Kidney epithelial cell (primary cell): Measurements from ENCODE around the gene ERC2. TPM values are rescaled to one million over a fixed set of nuclear protein-coding genes. Genes with fewer than 3 reads are reported as not detected.

Experiments used
- DNase-seq: peaks from one replicate; pipeline ENCODE4 v3.0.0-alpha.2; 2010; ENCODE audit warnings: low read depth
- H3K27me3 ChIP-seq: 2 replicates; pipeline ENCODE4 v1.6.0; 2011; ENCODE audit warnings: low read length; ENCODE audit not compliant: control insufficient read depth, insufficient read depth
- H3K36me3 ChIP-seq: 2 replicates; pipeline ENCODE4 v1.5.1; 2011; ENCODE audit warnings: low read length; ENCODE audit not compliant: control insufficient read depth, insufficient read depth
- H3K4me3 ChIP-seq: 2 replicates; pipeline ENCODE4 v1.5.1; 2011; ENCODE audit warnings: low read depth, mild to moderate bottlenecking, control low read depth, low read length
- total RNA-seq: library from RNA; depleted of rRNA; stranded (reverse); fragments of >200 nt; gene quantifications from 2 replicates; pipeline ENCODE4 v1.2.3, GENCODE V29; 2015
- TF ChIP-seq, protein P1 (sequence below): IDR thresholded peaks from 2 replicates; pipeline ENCODE4 v1.5.1; 2011; ENCODE audit warnings: mild to moderate bottlenecking, moderate library complexity, low read length, control low read depth, inconsistent platforms; ENCODE audit not compliant: insufficient read depth, poor library complexity, severe bottlenecking

The ERC2 gene
- total RNA-seq, 1 donor from 2014 or later = 17.0 TPM

DNA sequence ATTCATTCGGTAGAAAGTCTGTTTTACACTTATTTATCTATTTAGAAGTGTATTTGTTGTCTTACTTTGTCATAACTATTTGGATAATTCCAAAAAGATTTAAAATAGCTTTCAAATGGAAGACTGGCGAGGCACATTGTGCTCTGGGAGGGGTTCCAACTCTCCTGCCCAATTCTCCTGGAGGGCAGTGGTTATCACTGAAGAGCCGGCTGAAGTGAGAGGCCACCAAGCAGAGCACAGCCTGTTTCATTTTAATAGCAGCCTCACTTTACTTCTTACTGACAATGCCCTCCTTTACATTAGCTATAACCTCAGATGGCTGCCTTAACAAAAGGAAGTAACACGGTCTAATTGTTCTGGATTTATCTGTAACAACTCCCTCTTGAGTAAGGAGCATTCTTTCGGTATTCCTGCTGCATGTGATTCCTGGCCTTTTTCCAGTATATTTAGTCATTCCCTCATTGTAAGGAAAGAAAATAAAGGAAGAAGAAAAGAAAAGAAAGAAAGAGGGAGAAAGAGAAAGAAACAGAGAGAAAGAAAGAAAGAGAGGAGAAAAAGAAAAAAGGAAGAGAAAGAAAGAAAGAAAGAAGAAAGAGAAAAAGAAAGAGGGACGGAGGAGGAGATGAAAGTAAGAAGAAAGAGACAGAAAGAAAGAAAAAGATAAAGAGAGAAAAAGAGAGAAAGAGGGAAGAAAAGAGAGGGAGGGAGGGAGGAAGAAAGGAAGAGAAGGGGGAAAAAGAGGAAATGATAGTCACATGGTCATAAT, 641.4 kb downstream of the ERC2 start:
- Histone ChIP-seq H3K4me3 (no peak overlapping the region), H3K36me3 (no peaks in the 10 kb centered on the region), H3K27me3 (no peaks in the 10 kb centered on the region)
- TF ChIP-seq, protein P1, sequence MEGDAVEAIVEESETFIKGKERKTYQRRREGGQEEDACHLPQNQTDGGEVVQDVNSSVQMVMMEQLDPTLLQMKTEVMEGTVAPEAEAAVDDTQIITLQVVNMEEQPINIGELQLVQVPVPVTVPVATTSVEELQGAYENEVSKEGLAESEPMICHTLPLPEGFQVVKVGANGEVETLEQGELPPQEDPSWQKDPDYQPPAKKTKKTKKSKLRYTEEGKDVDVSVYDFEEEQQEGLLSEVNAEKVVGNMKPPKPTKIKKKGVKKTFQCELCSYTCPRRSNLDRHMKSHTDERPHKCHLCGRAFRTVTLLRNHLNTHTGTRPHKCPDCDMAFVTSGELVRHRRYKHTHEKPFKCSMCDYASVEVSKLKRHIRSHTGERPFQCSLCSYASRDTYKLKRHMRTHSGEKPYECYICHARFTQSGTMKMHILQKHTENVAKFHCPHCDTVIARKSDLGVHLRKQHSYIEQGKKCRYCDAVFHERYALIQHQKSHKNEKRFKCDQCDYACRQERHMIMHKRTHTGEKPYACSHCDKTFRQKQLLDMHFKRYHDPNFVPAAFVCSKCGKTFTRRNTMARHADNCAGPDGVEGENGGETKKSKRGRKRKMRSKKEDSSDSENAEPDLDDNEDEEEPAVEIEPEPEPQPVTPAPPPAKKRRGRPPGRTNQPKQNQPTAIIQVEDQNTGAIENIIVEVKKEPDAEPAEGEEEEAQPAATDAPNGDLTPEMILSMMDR = no peak
- DNase-seq = no peak

DNA sequence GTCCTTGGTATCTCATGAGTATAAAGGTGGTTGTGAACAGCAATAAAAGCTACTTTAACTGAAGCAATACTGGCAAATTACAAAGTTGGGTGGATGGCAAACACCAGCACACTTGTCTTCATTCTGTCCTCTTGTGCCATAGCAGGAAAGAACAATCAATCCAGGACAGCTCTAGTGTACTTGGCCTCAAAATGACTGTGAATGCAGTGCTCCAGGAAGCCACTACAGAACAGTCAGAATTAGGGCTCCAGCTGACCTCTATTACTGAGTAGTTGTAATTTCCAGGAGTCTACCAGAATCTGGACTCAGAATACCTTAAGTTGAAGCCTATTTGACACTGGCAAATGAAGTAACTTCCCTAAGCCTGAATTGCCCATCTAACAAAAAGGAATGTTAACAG, 642.2 kb downstream of the ERC2 start:
- Histone ChIP-seq H3K36me3 (no peaks in the 10 kb centered on the region), H3K27me3 (no peaks in the 10 kb centered on the region), H3K4me3 (no peak overlapping the region)
- no peak for DNase-seq
- TF ChIP-seq, protein P1 = no peak

DNA sequence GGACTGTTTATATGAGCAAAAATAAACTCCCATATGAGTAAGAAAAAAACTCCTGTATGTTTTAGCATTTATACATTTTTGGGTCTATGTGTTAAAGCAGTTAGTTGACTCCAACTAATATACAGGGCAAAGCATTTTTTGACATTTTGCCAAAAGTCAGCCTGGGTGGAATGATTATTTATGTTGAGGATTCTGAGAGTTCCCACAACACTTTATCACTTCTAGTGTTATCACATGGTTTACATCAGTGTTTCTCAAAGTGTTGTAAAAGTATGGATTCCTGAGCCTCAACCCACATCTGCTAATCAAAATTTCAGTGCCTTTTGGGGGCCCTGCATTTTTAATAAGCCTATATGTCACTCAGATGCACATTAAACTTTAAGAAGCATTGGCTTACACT, 643.9 kb downstream of the ERC2 start:
- Histone ChIP-seq H3K4me3 (no peak overlapping the region), H3K36me3 (no peaks in the 10 kb centered on the region), H3K27me3 (no peaks in the 10 kb centered on the region)
- TF ChIP-seq, protein P1 = no peak
- no peak for DNase-seq

DNA sequence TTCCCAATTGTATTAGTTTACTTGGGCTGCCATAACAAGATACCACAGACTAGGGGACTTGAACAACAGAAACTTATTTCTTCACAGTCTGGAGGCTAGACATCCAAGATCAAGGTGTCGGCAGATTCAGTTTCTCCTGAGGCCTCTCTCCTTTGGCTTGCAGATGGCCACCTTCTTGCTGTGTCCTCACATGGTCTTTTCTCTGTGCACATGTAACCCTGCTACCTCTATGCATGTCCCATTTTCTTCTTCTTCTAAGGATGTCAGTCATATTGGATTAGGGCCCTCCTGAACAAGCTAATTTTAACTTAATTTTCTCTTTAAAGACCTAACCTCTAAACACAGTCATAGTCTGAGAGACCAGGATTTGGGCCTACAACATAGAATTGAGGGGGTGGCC, 644.4 kb downstream of the ERC2 start:
- Histone ChIP-seq H3K36me3 (no peaks in the 10 kb centered on the region), H3K27me3 (no peaks in the 10 kb centered on the region), H3K4me3 (no peak overlapping the region)
- no peak for DNase-seq
- TF ChIP-seq, protein P1 = no peak

DNA sequence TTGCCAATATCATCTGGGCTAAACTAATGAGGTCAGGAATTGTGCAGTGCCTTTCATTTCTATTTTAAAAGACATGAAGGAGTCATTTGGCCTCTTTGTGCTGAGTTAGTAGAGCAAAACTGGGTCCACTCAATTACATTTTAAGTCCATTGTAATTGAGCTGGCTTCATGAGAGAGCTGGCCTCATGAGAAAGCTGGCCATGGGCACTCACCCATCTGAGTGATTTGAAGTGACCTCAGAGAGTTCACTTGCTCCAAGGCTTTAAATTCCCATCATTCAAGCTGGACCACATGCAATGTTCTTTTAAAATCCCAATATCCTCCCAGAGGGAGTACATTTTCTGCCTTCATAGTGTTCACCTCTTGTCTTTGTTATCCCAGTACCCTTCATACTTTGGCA, 645.3 kb downstream of the ERC2 start:
- H3K36me3 ChIP-seq = no peaks in the 10 kb centered on the region
- TF ChIP-seq, protein P1 = no peak
- no peak overlapping the region for H3K4me3 ChIP-seq
- DNase-seq = no peak
- H3K27me3 ChIP-seq = no peaks in the 10 kb centered on the region

DNA sequence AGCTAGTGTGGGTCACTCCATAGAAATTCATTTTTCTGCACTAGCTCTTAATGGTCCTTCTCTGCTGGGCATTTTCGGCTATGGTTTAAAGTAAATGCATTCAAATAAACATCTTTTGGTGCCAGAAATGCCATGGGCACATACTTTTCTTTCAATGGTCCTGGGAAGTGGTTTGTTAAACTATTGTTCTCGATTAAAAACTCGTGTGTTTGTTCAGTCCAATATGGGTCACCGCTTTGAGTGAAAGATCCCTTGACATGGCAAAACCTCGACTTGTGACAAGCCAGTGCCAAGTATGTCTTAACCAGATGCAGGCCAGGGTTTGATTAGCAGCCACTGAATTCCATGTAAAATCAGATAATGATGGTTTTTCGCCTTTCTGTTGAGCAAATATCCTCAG, 649.3 kb downstream of the ERC2 start:
- Histone ChIP-seq H3K36me3 (no peaks in the 10 kb centered on the region), H3K4me3 (no peak overlapping the region), H3K27me3 (no peaks in the 10 kb centered on the region)
- TF ChIP-seq, protein P1 = no peak
- DNase-seq = no peak
